HG03280 (cell line): ENCODE data around the gene SMPDL3A.

ENCODE experiments used
- ATAC-seq: cut with Tn5 transposase; IDR thresholded peaks from one replicate; pipeline ENCODE4 v1.9.1; 2021; ENCODE audit warnings: mild to moderate bottlenecking, moderate library complexity; ENCODE audit not compliant: unreplicated experiment

SMPDL3A gene

GRCh38 chr6:122853259-122853995 is 64.4 kb downstream of the SMPDL3A start:
- peak; percentile 72 for ATAC-seq
